Hematopoietic multipotent progenitor cell treated with erythropoietin and hydrocortisone succinate and interleukin-3 and kit ligand, for 15 days (in vitro differentiated cells): ENCODE measurements around the gene SLC25A1.
"Not testable (repeated sequence)": the region's sequence is repeated elsewhere in the genome, so short reads cannot be mapped to it uniquely, and the experiment has no call there.

Experiments
- DNase-seq: peaks from one replicate; pipeline ENCODE4 v3.0.0-alpha.2; 2015; ENCODE audit warnings: low spot score

SLC25A1 gene

GRCh38 chr22:19166421-19166820, 12.1 kb downstream of the SLC25A1 start:
- no peak for DNase-seq

DNA sequence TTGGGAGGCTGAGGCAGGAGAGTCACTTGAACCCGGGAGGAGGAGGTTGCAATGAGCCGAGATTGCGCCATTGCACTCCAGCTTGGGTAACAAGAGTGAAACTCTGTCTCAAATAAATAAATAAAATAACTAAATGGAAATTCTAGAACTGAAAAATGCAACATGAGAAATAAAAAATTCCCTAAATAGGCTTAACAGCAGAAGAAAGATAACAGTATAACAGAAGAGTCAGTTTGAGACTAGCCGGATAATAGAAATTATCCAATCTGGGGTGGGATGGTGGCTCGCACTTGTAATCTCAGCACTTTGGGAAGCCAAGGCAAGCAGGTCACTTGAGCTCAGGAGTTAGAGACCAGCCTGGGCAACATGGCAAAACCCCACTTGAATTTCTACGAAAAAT, 14.1 kb downstream of the SLC25A1 start:
- DNase-seq, result no peak

- DNase-seq, result not testable (repeated sequence)
Observed at GRCh38 chr22:19158649-19159048, 19.9 kb downstream of the SLC25A1 start.

- DNase-seq, result not testable (repeated sequence)
Observed at GRCh38 chr22:19156109-19156508, 22.4 kb downstream of the SLC25A1 start.

GRCh38 chr22:19152942-19153883, 25.3 kb downstream of the SLC25A1 start:
- no peak for DNase-seq

DNA sequence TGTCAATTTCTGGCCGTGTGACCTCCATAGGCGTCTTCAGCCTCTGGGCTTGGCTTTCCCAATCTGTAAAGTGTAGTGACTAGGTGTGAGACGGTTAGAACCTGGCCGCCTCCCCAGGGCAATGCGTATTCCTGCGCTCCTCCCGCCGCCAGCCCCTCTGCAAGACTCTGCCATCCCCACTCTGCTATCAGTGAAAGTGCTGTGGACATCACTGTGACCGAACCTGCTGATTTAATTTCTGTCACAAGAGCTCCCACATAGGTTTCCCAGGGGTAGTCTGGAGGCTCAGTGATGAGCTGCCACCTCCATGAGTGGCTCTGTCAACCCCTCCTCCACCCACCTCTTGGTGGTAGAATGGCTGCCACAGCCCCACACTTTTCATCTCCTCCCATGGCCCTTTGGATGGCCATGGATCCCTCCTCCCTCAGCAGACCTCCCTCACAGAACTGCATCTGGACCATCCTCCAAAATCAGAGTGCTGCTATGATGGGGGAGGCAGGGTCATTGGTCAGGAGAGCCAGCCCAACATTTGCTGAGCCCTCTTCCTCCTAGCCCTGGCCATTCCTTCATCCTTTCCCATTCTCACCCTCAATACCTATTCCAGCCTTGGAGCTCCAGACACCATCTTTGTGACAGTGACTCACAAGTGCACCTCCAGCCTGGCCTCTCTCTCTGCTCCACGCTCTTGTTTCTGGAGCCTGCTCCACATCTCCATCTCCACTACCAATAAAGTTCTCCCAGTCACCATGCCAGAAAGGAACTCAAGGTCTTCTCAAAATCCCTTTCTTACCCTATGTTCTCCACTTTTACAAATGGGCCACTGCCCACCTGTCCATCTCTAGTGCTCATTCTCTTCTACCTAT, 27.0 kb downstream of the SLC25A1 start:
- DNase-seq, result no peak

GRCh38 chr22:19150482-19151328, 27.8 kb downstream of the SLC25A1 start:
- DNase-seq, result no peak

GRCh38 chr22:19149991-19150390, 28.5 kb downstream of the SLC25A1 start, which contains the start of gene GSC2:
TSS of gene GSC2 (minus strand) at chr22:19150292. CDS start at chr22:19150283, 9 bp downstream.
- no peak for DNase-seq

DNA sequence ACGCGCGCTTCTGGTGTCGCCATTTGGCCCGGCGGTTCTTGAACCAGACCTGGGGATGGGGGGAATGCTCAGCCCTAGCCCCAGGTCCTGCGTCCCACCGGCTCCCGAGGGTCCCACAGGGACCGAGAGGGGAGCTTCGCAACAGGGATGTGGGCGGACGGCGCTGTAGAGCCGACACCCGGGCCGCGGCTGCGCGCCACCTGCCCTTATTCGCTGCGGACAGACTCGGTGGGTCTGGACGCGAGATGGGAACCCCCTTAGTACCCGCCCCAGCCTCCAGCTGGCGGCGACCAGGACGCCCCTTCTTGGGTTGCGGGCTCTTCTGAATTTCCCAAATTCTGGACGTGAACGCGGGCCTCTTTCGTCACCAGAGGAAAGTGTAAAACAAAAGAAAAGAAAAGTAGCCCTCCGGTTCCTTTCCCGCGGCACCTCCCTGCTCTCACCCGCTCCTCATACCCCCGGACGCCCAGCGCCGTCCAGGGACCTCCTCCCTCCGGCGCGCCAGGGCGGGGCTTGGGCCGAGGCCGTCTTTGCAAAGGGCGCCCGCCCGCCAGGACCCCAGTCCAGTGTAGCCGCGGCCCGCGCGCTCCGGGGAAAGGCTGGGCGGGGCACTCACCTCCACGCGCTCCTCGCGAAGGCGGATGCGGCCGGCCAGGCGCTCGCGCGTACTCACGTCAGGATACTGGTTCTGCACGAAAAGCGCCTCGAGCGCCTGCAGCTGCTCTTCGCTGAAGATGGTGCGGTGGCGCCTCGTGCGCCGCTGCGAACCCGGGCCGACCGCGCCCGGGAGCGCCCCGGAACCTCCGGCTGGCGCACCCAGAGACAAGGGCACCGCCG, 29.3 kb downstream of the SLC25A1 start:
- DNase-seq, result no peak

- DNase-seq, result no peak
Observed at GRCh38 chr22:19148417-19149046, 30.0 kb downstream of the SLC25A1 start.

- DNase-seq, result no peak
Observed at GRCh38 chr22:19147195-19147780, 31.2 kb downstream of the SLC25A1 start.

DNA sequence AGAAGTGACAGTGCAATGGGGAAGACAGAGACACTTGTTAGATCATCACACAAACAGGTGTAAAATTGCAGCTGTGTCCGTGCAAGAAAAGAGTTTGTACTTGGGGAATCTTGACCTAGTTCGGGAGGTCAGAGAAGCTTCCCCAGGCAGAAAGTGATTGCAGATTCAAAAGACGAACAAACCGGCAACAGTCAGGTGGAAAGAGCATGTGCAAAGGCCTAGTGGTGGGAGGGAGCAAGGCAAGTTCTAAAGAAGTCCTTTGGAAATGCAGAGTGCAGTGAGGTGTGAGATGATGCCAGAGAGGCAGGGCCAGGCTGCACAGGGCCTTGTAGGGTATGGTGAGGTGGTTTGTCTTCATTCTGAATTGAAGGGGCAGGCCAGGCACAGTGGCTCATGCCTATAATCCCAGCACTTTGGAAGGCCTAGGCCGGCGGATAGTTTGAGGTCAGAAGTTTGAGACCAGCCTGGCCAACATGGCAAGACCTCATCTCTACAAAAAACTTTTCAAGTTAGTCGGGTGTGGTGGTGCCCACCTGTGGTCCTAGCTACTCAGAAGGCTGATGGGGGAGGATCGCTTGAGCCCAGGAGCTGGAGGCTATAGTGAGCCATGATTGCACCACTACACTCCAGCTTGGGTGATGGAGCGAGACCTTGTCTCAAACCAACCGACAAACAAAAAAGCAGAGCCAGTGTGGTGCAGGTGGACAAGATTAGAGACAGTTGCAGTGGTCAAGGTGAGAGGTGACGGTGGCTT, 32.1 kb downstream of the SLC25A1 start:
- DNase-seq, result no peak

DNA sequence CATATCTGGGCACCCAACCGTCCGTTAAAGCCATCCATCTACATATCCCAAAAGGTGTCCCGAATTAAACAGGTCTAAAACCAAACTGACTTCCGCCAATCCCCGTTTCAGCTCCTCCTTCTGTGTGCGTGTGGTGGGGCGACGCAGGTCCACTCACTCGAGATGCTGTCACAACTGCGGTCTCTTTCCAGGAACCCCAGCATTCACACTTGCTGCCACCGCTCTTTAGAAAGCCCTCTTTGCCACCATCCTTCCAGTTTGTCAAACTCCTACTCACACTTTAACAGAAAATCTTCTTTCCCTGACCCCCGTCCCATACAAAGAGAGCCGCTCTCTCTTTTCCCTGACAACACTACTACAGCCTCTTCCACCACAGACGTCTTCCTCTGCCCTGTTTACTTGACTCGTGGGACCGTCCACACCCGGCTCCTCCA, 34.6 kb downstream of the SLC25A1 start:
- DNase-seq, result peak; percentile 20

- no peak for DNase-seq
Observed at GRCh38 chr22:19143212-19143611, 35.3 kb downstream of the SLC25A1 start.

DNA sequence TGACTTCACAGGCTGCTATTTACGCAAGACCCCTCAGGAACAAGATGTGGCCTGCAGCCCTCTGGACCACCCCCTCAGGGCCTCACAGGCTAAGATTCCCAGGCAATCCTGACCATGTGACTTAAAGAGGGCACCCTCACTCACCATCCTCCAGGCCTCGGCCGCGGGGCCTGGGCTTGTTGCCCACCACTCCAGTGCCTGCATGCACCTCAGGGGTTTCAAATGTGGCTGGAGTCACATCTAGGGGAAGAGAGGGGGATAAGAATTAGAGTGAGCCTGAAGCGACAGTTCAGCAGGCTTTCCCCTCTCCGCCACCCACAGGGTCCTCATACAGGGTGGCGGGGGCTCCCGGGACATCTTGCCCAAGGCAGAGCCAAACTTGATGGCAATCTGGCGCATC, 36.1 kb downstream of the SLC25A1 start:
- no peak for DNase-seq

DNA sequence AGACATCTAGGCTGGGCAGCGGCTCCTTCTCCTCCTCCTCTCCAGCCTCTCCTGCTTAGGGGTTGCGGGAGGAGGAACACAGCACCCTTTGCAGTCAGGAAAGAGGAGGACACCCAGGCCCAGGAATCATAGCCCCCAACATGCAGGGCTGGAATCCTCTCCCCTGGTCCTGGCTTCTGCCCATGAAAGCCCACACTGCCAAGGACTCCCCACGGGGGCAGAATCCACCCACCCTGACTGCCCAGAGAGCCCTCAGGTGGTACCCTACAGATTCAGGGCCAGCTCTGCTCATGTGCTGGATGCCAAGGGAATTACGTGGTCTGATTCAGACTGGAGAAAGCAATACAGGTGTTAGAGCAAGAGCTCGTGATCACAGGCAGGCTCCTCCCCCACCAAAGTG, 38.6 kb downstream of the SLC25A1 start:
- DNase-seq, result no peak

DNA sequence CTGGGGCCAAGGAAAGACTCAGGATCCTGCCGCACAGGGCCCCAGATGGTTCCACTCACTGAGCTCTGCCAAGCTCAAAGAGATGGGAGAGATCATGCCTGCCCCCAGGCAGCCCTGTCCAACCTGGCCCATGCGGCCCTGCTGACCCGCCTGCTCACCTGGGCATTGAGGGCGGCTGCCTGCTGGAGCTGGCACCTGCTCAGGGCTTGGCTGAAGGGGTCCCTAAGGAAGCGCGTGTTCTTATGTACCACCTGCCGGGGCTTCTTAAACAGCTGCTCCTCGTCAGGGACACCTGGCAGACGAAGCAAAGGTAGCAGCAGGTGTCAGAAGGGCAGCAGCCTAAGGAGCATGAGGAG, 39.6 kb downstream of the SLC25A1 start:
- DNase-seq, result no peak

DNA sequence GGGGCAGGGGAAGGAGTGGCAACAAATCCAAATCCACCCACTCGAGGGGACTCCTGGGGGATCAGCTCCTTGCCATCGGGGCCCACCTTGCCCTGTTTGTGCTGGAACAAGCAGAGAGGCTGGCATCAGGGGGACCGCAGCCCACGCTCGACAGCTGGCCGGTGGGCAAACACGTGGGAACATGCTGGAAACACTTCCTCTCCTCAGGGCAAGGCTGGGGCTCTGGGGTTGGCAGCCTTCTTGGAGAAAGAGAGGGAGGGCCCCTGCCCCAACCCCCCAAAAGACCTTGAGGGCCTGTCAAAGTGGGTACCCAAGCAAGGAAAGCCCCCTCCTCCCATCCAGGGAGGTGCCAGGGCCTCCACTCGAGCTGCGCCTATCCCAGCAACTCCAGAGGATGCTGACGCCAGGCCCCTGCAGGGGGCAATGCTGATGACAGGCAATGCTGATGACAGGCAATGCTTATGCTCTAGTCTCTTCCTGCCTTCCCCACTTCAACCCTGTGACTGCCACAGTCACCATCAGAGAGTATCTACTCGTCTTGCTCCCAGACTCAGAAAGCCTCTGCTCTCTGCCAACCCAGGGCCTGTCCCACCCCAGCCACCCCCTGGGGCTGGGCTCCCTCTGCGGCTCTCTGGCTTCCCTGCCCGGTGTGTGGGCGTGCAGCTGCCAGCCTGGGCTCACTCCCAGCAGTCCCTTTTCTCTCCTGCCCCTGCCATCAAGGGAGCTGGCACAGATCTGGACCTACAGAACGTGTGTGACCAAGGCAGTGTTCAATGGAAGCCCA, 40.1 kb downstream of the SLC25A1 start:
- DNase-seq, result no peak
